ENCODE data around the gene CYTIP. TPM values are rescaled to one million over a fixed set of nuclear protein-coding genes. Genes with fewer than 3 reads are reported as not detected.

The CYTIP gene
- total and polyA plus RNA-seq, 2 of the 4 experiments (the other 2 are of a cell fraction), result not detected

DNA sequence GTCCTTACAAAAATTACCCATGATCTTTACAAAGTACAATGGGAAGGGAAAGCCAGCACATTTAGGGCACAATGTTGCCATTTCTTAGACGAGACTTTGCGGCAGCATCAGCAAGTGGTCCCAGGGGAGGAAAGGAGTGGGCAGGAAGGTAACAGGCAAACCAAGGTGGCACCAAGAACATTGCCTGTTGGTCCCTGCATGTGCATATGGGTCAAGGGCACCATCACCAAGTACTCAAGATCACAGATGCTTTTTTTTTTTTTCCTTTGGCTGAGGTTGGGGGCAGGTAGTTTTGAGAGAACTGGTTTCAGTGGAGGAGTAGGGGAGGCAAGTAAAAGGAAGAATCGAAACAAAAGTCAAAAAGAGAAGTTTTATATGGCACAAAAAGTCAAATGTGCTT, 752 bp upstream of the CYTIP start:
- H2BK120ac ChIP-seq (ENCODE audit: low read depth, low read length), result no peak overlapping the region
- no peak overlapping the region for H3K18ac ChIP-seq (ENCODE audit: low read depth, low read length)
- H4K20me1 ChIP-seq (ENCODE audit: insufficient read depth, low read length), result no peaks in the 10 kb centered on the region
- intact Hi-C loops (cut with micrococcal nuclease), result no loop called here
- no peak overlapping the region for H3K4me2 ChIP-seq (ENCODE audit: low read depth, low read length)
- dilution Hi-C loops (cut with HindIII; ENCODE audit: low sequenced_read_pairs, unreplicated experiment), result no loop called here
- H2AK9ac ChIP-seq (replicated peaks; ENCODE audit: low read depth, low read length, poor library complexity), result no peak overlapping the region
- no peak overlapping the region for H3K14ac ChIP-seq (replicated peaks; ENCODE audit: low read depth, low read length)
- no peak overlapping the region for H4K5ac ChIP-seq (ENCODE audit: low read depth, low read length)
- H2BK5ac ChIP-seq (ENCODE audit: low read depth, low read length, poor library complexity, severe bottlenecking), result no peak overlapping the region
- H3K9ac ChIP-seq (ENCODE audit: low read depth, low read length), result no peak overlapping the region
- H2BK20ac ChIP-seq (ENCODE audit: low read depth, low read length), result no peak overlapping the region
- no peak overlapping the region for H3K23ac ChIP-seq (ENCODE audit: low read depth, low read length)
- no peaks in the 10 kb centered on the region; the same call in 1 of the 2 replicates for H3K27me3 ChIP-seq (ENCODE audit: control insufficient read depth, insufficient read depth, low read length)
- no peak overlapping the region for H3K4ac ChIP-seq (ENCODE audit: low read depth, low read length)
- no peak overlapping the region for H3K56ac ChIP-seq (ENCODE audit: extremely low read depth, insufficient read depth, low read length)
- H3K9me1 ChIP-seq (ENCODE audit: insufficient read depth, low read length), result no peaks in the 10 kb centered on the region
- H2AFZ ChIP-seq (replicated peaks; ENCODE audit: low read length, poor library complexity), result no peak overlapping the region
- no peak overlapping the region for H3K4me3 ChIP-seq (ENCODE audit: insufficient read depth, low read depth, low read length)
- H2BK15ac ChIP-seq (ENCODE audit: low read depth, low read length), result no peak overlapping the region
- H3K9me3 ChIP-seq (ENCODE audit: control insufficient read depth, insufficient read depth, low read length), result no peaks in the 10 kb centered on the region
- no peaks in the 10 kb centered on the region for H3K4me1 ChIP-seq (ENCODE audit: control insufficient read depth, insufficient read depth, low read length)
- in situ Hi-C loops (cut with MboI; ENCODE audit: low sequenced_read_pairs), result no loop called here
- H3K36me3 ChIP-seq (ENCODE audit: control insufficient read depth, insufficient read depth, low read length), result no peaks in the 10 kb centered on the region
- H3K79me1 ChIP-seq (ENCODE audit: low read depth in 1 of 2, low read length in 2 of 2), result no peaks in the 10 kb centered on the region
- no TSS peak for BruUV-seq (replicated peaks)
- H2AK5ac ChIP-seq (ENCODE audit: low read depth, low read length), result no peak overlapping the region
- ChIA-PET POLR2A (ENCODE audit: unreplicated experiment) (no interaction called here), CTCF (no interaction called here)
- no peak for DNase-seq
- no peak overlapping the region for H3K27ac ChIP-seq (ENCODE audit: insufficient read depth, low read length)
- TF ChIP-seq POLR2A (IDR thresholded peaks at IDR 0.05; ENCODE audit: low read depth, low read length), result no peak
- no peak for TF ChIP-seq CHD1 (IDR thresholded peaks at IDR 0.05; ENCODE audit: low read depth, low read length)
- no peak for TF ChIP-seq NFE2L2 (IDR thresholded peaks at IDR 0.05; ENCODE audit: low read depth, low read length)
- no peak for TF ChIP-seq RFX5 (IDR thresholded peaks at IDR 0.05; ENCODE audit: low read depth, low read length)
- TF ChIP-seq MAFK (IDR thresholded peaks at IDR 0.05; ENCODE audit: low read depth, low read length), result no peak
- TF ChIP-seq SMC3 (IDR thresholded peaks at IDR 0.05; ENCODE audit: low read depth, low read length), result no peak
- no peak for TF ChIP-seq FOS (IDR thresholded peaks at IDR 0.05; ENCODE audit: low read depth, low read length)
- no peak for TF ChIP-seq USF2 (IDR thresholded peaks at IDR 0.05; ENCODE audit: low read depth, low read length)
- TF ChIP-seq ELK1 (IDR thresholded peaks at IDR 0.05; ENCODE audit: borderline replicate concordance, low read depth, low read length), result no peak
- TF ChIP-seq CEBPB (IDR thresholded peaks at IDR 0.05; ENCODE audit: low read depth, low read length), result no peak
- ATAC-seq (ENCODE audit: low read depth), result no peak
- H4K8ac ChIP-seq (ENCODE audit: low read depth in 2 of 2, low read length in 2 of 2), result no peak overlapping the region
- H4K91ac ChIP-seq (ENCODE audit: insufficient read depth, low read depth, low read length), result no peak overlapping the region
- WGBS, 2 experiments (ENCODE audit: extremely low coverage in 2 of 2, insufficient read length in 1 of 2), result 53% methylated on average over 3 of the region's 3 CpGs; no CpG with 5 or more reads in 1 of the 2 experiments
